HG03521 (cell line): ENCODE measurements around the gene LYAR.

ENCODE experiments used
- ATAC-seq: cut with Tn5 transposase; IDR thresholded peaks from one replicate; pipeline ENCODE4 v1.9.1; 2021; ENCODE audit warnings: mild to moderate bottlenecking, moderate library complexity; ENCODE audit not compliant: unreplicated experiment

The LYAR gene

DNA sequence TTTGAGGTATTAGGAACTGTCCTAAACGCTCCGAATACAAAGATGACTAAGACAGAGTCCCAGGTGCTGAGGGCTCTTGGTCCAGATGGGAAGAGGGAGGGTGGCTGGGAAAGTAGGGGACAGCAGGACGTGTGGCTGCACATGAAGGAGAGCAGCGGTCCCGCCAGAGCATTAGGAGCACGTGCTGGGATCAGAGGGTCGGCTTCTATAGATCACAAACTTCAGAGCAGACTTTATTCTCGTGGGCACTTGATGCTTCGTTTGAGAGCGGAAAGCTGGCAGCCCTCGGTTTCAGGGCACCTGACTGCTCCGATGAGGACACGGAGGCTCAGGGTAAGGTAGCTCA, 26.2 kb upstream of the LYAR start:
- ATAC-seq, result no peak

DNA sequence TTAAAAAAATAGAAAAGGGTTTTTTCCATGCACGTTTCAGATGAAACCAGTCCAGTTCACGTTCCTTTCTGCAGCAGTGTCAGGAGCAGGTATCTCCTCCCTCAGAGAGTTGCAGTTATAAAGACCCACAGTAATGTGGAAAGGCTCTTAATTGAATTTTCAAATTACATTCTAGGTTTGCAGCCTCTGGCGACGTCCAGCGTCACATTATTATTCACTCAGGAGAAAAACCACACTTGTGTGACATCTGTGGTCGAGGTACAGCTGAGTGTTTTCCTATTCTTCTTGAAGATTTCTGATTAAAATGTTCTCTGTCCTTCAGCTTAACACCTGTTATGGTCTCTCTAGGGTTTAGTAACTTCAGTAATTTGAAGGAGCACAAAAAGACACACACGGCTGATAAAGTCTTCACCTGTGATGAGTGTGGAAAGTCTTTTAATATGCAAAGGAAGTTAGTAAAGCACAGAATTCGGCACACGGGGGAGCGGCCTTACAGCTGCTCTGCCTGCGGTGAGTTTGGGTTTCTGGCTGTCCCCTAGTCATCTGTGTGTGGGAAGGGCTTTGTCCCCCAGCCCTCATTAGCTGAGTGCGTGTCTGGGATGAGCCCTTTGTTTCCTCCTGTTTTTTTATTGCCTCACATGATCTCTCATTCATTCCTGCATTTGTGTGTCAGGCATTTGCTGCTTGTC, 25.7 kb upstream of the LYAR start:
- no peak for ATAC-seq

DNA sequence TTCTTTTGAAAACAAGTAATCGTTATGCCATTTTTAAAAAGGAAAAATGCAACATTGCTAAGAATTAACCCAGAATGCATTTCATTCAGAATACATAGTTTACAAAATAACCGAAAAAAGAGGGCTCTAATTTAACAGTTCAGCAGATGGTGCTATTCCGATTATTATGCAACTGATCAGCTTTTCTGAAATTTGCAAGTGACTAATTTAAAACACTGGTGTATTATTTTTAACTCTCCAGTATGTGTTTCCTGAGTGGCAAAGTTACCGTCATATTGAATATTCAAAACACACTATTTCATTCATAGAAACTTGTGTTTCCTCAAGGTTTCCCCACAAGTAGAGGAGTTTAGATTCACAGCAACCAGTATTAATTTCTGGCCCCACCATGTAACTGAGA, 21.2 kb upstream of the LYAR start:
- no peak for ATAC-seq

DNA sequence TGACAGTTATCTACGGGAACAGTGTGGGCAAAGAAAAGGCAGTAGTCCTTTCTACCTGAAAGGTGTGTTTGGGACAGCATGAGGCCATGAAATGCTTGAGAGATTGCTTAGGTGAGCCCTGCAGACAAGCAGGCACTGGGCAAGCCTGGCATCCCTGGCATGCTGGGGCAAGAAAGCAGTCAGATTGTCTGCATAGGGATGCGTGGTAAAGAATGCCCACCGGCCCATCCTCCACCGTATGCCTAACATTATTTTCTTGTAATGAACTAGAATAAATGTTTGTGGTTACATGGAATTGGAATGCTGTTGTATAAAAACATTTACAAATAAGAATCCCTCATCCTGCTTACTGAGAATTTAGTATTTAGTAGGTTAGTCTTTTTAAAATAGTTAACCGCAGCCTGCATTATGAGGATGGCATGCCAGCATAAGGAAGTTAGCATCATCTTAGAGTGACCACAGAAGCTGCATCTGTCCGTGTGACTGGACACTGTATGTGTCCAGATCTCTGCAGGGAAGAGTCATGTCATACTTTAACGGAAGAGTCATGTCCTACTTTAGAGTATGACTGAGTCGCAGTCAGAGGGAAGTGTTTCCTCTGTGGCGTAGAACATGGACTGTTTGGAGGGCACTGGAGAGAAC, 19.0 kb upstream of the LYAR start:
- ATAC-seq, result no peak

DNA sequence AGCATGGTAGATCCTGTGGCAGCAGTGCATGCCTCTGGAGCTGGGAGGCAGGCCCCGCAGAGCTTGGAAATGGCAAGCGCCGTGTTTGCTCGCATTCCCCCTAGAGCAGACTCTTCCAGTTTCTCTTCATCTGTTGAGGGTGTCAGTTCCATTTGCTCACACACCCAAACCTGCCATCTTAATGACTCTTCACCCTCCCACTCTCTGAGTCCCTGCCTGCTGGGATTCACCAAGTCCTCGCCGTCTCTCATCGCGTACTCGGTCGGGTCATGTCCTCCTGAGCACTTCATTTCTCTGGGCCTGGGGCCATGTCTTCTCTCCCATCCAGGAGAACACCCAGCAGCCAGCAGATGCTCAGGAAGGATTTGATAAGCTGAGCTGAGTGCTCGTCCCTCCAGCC, 17.0 kb upstream of the LYAR start:
- ATAC-seq, result no peak

DNA sequence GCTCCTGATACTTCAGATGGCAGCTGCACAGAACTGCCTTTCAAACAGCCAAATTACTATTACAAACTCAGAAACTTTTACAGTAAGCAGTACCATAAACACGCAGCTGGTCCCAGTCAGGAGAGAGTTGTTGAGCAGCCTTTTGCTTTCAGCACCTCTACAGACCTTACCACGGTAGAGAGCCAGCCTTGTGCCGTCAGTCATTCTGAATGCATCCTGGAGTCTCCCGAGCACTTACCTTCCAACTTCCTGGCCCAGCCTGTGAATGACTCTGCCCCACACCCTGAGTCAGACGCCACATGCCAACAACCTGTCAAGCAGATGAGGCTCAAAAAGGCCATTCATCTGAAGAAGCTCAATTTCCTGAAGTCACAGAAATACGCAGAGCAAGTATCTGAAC, 12.5 kb upstream of the LYAR start:
- ATAC-seq, result no peak

DNA sequence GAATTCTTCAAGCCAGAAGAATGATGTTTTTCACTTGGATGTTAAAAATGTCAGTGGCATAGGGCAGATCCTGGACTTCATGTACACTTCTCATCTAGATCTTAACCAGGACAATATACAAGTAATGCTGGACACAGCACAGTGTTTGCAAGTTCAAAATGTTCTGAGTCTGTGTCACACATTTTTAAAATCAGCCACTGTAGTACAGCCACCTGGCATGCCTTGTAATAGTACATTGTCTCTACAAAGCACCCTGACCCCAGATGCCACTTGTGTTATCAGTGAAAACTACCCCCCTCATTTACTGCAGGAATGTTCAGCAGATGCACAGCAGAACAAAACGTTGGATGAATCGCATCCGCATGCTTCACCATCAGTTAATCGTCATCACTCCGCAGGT, 12.0 kb upstream of the LYAR start:
- no peak for ATAC-seq

DNA sequence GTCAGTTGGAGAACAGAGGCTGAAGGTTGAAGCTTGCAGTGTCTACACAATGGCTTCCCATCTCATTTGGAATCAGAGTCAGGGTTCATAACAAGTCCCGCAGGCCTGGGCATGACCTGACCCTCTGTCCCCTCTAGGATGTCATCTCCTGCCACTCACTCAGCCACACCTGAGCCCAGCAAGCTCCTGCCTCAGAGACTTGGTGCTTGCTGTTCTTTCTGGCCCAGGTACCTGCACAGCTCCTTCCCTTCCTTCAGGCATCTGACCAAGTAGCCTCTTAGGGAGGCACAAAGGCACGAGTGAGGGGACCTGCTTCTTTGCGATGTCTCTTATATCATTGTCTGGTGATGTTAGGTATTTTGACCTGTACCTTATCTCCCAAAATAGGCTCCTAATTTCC, 9.1 kb upstream of the LYAR start:
- no peak for ATAC-seq

DNA sequence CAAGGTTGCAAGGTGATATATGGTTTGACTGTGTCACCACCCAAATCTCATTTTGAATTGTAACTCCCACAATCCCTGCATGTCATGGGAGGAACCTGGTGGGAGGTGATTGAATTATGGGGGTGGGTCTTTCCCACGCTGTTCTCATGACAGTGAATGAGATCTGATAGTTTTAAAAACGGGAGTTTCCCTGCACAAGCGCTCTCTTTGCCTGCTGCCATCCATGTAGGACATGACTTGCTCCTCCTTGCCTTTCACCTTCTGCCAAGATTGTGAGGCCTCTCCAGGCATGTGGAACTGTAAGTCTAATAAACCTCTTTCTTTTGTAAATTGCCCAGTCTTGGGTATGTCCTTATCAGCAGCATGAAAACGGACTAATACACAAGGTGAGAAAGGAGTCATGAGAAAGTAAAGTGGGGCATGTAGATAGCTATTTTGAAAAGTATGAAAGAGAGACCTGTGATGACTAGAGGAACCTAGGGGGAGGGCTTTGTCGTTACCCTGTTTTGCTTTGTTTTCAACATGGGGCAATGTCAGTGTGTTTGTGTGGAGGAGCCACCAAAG, 6.4 kb upstream of the LYAR start:
- no peak for ATAC-seq

DNA sequence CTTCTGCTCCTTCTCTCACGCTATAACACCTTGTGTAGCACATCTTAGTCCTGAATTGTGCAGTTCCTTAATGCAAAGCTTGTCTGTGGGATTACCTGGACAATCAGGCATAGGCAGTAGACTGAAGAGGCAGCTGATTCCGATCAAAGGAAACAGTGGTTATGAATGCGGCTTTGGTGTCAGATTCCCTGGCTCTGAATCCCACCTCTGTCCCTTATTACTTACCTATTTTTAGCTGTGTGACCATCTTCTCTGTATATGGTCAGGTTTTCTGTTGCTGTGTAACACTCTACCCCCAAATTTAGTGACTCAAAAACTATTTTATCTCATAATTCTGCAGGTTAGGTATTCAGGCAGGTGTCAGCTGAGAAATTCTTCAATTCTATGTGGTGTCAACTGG, 3.3 kb upstream of the LYAR start:
- no peak for ATAC-seq

DNA sequence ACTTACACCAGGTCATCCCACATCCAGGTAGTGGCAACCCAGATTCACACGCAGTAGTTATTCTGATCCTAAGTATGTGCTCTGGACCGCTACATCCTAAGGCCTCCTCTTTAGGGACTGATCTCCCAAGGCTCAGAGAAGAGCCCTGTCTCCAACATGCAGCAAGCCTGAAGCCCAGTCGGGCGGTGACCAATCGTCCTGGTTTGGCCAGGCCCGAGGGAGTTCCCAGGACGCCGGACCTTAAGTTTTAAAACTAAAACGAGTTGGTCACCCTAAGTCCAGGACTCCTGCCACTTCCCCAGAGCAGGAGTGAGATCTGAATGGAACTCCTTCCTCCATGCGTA, 385 bp downstream of the LYAR start:
- no peak for ATAC-seq

DNA sequence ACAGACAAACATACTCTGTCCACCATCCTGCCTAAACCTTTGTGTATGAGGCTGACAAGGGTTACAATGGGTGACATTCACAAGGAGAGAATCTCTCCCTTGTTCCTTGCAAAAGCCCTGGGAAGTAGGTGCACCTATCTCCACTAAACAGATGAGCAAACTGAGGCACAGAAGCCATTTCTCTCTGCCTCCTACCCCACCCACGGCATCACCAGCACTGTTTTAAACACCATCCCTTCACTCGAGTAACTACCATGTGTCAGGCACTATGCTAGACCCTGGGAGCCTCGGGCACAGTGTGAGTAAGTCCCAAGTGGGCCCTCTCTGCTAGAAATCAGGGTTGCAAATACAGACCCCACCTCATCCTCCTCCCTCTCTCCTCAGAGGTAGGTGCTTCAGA, 899 bp downstream of the LYAR start:
- ATAC-seq, result no peak

DNA sequence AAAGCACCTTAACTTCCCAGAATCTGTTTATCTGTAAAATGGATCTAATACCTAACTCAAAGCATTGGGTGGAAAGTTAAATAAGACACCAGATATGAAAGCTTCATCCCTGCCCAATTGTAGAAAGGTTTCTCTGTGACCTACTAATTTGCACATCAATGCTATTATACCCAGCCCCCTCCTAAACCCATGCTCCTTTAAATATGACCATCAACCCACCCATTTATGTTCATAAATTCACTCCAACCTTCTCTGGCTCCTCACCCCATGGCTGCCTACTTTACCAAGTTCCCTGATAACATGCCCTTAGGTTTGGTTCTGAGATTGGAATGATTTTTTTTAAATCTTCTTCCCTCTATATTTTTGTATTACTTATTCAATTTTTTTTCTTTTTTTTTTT, 1.9 kb downstream of the LYAR start:
- ATAC-seq, result no peak

DNA sequence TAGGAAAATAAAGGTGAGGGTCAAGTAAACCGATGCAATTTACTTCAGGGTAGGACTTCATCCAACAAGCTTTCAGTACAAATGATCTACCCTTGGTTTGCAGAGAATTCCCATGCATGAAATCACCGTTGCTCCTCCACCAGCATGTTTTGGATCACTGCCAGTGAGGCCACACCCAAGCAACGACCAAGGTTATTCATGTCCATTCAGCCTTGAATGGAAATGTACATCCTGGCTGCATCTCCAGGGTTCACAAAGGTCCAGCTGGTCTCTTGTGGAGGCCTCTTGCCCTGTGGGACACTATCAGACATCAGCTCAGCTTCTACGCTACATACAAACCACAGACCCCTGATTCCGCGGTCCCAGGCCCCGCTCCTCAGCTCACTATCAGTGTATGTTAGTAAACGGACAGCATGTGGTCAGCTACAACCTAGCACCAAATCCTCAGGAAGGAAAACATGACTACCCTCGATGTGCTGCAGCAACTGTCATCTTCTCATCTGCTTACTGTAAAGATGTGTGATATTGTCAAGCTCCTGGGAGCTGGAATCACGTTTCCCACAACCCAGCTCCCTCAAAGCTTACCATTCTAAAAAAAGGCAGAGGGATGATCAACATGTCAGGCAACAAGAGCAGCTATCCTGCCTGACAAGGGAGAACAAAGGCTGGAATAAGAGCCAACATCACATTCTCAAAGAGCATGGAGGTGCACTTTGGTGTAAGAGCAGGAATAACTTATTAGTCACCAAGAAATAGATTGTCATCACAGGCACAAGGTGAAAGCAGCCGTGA, 4.9 kb downstream of the LYAR start:
- ATAC-seq, result no peak

DNA sequence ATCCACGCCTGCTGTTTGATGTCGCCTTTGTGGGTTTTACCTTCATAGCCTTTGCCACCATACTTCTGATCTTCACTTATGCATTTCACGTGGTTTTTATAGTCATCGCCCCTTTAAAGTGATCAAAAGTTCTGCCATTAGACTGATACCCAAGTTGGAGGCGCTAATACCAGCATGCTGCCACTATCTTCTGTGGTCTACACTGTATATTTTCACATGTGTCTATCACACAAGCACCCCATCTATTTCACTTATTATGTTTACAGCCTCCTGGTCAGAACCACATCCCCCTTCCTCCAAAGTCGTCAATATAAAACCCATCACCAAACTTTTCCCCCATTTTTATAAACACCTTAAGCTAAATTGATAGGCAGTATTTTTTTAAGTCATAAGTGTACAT, 8.2 kb downstream of the LYAR start:
- no peak for ATAC-seq

DNA sequence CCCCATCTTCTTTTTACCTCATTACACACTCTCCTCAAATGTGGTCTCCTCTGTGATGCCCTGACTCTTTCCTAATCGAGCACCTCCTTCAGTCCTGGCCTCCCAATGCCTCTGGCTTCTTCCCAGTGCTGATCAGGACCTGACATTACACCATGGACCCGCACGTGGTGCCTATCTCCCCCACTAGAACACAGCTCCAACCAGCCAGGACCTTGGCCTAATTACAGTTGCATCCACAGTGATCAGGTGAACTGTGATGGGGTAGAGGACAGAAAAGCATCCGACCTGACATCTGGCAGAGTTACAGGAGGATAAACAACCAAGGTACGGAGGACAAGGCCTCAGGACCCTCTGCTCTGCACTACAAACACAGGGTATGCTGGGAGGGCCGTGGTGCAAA, 12.4 kb downstream of the LYAR start:
- ATAC-seq, result no peak

DNA sequence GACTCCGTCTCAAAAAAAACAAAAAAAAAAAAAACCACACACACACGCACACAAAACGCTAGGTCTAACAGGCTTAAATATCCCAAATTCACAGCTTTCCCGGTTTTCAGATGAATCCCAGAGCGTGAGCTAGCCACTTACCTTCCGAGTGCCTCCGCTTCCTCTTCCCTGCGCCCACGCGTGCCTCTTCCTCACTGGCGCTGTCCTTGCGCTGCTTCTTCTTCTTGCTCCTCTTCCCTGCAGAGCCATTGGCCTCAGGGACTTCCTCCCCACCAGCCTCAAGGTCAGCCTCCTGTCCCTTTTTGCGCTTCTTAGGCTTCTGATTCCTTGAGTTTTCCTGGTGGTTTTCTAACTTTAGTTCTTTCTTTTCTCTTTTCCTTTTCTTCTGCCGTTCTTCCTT, 15.7 kb downstream of the LYAR start:
- no peak for ATAC-seq

DNA sequence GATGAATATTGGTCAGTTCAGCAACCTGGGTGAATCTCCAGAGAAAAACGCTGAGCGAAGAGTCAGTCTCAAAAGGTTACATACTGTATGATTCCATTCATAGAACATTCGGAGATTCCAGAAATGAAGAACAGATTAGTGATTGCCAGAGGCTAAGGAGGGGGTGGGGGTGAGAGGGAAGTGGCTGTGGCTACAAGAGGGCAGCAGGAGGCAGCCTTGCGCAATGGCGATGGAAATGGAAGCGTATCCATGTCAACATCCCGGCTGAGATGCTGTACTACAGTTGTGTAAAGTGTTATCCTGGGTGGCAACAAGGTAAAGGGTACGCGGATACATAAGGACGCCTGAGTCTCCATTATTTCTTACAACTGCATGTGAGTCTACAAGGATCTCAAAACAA, 18.0 kb downstream of the LYAR start:
- no peak for ATAC-seq

DNA sequence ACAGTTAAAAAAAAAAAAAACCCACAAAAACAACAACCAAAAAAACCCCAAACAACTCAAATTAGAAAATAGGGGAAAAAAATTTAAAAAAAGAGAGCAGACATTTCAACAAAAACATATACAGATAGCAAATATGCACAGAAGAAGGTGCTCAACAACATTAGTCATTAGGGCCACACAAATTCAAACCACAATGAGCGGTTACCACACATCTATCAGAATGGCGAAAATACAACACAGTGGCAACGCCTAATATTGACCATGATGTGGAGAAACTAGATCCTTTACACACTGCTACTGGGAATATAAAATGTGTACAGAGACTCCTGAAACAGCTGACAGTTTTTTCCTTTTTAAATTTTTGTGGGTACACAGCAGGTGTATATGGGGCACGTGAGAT, 19.4 kb downstream of the LYAR start:
- ATAC-seq, result no peak

DNA sequence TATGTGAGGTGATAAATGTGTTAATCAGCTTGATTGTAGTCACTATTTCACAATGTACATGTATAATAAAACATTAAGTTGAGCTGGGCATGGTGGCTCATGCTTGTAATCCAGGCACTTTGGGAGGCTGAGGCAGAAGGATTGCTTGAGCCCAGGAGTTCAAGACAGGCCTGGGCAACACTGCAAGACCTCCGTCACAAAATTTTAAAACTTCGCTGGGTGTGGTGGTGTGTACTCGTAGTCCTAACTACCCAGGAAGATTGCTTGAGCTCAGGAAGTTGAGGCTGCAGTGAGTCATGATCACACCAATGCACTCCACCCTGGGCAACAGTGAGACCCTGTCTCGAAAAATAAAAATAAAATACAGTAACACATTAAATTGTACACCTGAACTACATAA, 20.1 kb downstream of the LYAR start:
- ATAC-seq, result no peak

DNA sequence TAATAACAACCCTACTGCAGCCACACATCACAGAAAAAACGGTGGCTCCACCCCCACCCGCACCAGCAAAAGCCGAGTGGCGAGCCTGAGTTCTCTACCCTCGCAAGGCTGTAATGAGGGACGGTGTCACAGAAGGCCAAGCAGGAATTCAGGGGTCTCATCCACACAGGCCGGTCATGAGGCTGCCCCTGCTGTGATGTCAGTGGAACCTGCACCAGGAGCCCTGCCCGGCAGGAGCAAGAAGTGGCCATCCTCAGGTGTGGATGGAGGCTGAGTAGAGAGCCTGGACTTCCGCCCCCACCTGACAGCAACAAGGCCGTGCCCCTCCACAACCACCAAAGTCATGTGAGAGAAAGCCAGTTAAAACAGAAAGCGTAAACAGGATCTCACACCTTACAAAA, 20.6 kb downstream of the LYAR start:
- no peak for ATAC-seq

DNA sequence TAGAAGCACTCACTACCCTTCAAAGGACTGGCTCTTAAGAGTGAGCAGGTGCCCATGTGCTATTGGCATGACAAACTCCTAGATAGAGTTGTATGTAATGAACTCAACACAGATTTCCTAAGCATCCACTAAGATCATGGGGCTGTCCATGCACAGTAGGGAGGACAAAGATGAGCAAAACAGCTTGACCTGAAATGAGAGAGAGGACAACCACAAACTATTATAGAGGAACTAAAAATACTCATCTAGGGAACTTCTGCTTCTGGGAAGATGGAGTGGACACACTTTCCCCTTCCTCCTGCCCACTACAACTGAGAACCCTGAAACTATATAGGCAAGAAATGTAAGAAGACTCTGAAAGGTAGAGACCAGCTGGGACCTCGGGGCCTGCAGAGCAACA, 21.2 kb downstream of the LYAR start:
- ATAC-seq, result no peak
